Measurements from ENCODE around the gene JAG2.

The JAG2 gene

DNA sequence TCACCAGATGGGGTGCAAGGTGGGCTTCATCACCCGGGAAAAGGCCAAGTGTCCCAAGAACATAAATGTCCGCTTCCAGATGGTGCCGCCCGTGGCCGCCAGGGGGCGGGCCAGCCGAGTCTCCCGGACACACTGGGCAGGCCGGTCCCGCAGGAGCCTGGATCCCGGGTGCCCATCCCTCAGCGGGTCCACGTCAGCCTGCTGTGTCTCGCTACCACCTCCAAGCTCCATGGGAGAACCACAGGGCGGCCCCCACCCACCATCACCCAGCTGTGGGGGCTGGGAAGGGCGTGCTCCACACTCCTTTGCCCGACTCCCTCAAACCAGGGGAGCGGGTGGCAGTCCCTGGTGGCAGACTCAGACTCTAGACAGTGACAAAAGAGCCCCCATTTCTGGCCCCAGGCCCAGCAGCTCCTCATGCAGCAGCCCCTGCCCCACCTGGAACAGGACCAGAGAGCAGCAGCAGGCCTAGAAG lies 34.5 kb upstream of the JAG2 start:
- DNase-seq: peak in 1 of 2 experiments; percentile 35

GRCh38 chr14:105201925-105202513 lies 33.4 kb upstream of the JAG2 start:
- no peak for DNase-seq

- DNase-seq: no peak
Measured at GRCh38 chr14:105201156-105201924, 32.8 kb upstream of the JAG2 start.

DNA sequence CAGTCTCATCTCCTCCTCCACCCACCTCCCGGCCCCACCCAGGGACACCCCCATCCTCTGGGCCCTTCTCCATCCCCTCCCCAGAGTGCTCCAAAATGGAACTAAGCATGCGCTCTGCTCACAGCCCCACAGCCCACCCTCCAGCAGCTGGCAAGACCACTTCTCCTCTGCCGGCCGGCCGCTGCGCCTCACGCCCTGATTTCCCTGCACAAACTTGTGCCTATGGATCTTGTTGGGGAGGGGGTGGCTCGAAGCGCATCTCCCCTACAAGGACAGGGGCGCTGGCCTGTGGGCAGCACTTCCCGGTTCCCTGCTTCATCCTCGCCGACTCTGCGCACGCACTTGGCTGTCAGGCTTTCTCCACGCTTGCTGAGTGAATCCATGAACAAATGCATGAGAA lies 32.1 kb upstream of the JAG2 start:
- DNase-seq: no peak

GRCh38 chr14:105200074-105200473 lies 31.5 kb upstream of the JAG2 start:
- no peak for DNase-seq

GRCh38 chr14:105199093-105199492 lies 30.5 kb upstream of the JAG2 start:
- DNase-seq: no peak

DNA sequence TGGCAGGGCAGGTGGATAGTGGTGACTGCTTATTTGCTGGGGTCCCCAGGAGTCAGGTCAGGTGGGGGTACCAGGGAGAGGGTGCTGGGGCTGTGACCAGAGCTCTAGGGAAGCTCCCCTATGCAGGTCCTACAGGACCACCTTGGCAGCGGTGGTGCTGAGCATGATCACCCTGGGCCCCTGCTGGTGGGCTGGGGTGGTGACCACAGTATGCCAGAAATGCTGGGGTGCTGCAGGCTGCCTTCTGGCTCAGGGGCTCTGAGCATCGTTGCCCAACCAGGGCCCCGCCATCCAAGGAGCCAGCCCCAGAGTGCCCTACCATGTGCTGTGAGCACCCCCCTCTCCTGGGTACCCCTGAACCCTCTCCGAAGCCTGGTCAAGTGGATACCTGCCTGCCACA lies 30.0 kb upstream of the JAG2 start:
- DNase-seq: no peak

- DNase-seq: no peak
Measured at GRCh38 chr14:105197211-105197641, 28.6 kb upstream of the JAG2 start.

DNA sequence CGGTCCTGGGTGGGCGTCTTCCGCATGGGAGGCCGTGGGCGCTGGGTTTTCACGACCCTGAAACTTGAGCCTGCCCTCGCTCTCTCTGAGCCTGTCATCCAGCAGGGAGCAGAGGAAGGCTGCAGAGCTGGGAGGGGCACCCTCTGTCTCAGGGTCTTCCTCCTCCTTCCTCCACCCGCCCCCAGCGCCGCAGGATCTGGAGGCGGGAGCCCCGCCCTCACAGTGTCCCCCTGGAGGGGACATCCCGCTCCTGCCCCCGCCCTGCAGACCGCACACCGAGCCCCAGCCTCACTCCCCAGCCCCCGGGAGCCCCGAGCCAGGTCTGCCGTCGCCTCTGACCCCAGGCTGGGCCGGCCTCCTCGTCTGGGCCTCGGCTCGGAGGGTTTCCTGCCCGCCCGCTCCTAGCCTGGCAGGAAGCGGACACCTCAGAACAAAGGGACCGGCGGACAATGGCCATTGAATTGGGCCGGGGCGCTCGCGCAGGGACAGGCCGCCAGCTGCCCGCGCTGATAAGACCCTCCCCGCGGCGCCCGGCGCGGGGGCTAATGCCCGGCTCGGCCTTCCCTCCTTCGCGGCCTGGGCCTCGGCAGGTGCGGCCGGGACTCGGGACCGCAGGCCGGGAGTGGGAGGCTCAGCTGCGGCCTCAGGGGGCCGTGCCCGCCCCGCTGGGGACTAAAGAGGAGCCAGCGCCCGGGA lies 27.8 kb upstream of the JAG2 start:
- DNase-seq: no peak

- no peak for DNase-seq
Measured at GRCh38 chr14:105195522-105196264, 27.1 kb upstream of the JAG2 start.

DNA sequence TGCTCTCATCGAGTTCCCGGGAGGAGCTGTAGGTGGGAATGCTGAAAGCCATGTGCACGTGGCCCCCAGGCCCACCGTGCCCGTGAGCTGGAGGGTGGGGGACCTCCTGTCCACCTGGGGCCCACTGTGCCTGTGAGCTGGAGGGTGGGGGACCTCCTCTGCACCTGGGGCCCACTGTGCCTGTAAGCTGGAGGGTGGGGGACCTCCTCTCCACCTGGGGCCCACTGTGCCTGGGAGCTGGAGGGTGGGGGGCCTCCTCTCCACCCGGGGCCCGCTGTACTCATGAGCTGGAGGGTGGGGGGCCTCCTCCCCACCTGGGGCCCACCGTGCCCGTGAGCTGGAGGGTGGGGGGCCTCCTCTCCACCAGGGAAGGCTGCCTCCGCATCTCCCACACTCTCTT lies 26.5 kb upstream of the JAG2 start:
- no peak for DNase-seq

DNA sequence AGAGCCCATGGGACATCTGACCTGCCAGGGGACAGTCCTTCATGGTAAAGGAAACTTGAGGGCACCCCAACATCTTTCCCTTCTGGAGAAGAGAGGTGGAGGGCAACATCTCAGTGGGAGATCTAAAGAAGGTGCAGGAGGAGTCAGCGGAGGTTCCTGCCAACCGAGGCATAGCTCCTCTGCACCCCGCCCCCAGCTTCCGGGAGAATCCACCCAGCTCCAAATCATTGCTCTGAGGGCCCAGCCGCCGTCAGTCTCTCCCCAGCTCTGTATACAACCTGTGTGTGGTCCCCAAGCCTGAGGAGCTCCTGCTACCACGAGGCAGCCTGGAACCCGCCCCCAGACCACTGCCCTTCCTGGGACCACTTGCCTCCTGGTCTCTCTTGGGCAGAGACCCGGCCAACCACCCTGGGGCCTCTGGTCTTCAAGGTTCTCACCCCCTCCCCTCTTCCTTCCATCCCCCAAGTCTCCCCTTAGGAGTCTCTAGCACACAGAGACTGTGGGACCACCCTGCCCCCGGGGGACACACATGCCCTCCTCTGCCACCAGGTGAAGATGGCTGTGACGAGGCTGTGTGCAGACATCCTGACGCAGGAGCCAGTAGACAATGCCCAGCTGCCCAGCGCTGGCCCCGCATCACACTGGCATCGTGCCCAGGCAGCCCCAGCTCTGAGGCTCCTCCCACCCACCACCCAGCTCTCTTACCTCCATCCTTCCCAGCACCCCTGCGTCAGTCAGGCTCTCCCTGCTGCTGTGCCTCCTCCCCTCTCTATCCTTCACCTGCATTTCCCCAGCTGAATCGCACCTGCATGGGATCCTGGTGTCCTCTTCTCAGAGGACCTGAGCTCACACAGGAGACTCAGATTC lies 25.6 kb upstream of the JAG2 start:
- DNase-seq: peak; percentile 70 to 78

GRCh38 chr14:105192866-105193731 lies 24.5 kb upstream of the JAG2 start:
- no peak for DNase-seq

DNA sequence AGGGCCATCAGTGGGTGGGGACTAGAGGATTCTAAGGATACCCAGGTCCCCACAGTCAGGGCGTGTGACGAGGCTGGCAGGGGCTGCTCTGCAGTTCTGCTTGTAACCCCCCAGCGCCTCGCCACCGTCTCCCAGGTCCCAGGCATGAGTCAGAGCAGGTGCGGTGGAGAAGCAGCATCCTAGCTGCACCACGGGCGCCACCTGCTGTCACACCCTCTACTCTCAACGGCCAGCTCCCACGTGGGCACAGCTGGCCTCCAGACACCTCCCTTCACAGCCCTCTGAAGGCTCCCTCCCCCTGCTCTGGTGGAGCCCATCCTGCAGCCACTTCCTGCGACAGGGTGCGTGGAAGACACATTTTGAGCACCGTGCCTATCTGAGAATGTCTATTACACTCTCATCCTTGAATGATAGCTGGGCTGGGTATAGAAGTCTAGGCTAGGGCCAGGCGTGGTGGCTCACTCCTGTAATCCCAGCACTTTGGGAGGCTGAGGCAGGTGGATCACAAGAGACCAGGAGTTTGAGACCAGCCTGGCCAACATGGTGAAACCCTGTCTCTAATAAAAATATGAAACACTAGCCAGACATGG lies 19.5 kb upstream of the JAG2 start:
- DNase-seq: peak; percentile 78 to 81

- peak; percentile 48 to 60 for DNase-seq
Measured at GRCh38 chr14:105187116-105187515, 18.5 kb upstream of the JAG2 start.

DNA sequence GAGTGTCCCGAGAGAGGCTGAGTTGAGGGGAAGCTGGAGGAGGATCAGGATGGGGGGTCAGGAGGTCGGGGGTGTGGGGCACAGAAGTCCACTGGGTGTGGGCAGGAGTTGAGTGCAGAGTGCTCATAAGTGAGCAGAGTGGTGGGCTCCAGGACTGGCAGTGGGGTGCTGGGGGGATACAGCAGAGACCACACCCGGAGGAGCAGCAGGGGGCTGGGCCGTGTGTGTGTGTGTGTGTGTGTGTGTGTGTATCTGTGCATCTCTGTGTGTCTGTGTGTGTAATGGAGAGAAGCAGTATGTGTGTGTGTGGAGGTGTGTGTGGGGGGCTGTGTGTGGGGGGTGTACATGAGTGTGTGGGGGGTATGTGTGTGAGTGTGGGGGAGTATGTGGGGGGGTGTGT lies 17.4 kb upstream of the JAG2 start:
- no peak for DNase-seq

GRCh38 chr14:105185001-105185400 lies 16.4 kb upstream of the JAG2 start:
- DNase-seq: no peak

- DNase-seq: peak; percentile 59 to 61
Measured at GRCh38 chr14:105184461-105184860, 15.9 kb upstream of the JAG2 start.

- no peak for DNase-seq
Measured at GRCh38 chr14:105182296-105183020, 13.9 kb upstream of the JAG2 start.
